ENCODE data around the gene PIERCE2. TPM values are rescaled to one million over a fixed set of nuclear protein-coding genes. Genes with fewer than 3 reads are reported as not detected.

Gene PIERCE2
- total and polyA plus RNA-seq, 8 donors, result 2.8 to 9.7 (median 4.6) TPM

DNA sequence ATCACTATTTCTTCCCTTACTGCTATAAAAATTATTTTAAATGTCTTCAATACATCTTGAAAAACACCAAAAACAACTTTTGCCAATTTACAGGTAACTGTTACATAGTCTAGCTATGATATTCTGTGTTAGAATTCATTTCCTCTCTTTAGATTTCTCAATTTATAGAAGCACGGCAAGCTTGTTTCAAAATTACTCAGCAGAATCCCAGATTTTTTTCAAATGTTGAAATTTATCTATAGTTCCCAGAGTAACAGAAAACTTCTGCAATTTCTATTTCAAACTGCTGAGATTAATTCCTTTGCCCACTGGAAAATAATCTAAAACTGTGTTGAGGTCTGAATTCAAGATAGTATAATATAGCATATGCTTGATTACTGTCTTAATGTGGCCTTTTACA lies 41.3 kb upstream of the PIERCE2 start:
- intact Hi-C loops (cut with DNase I), result no loop called here
- no peak overlapping the region for H3K27ac ChIP-seq
- DNase-seq (no peak), ATAC-seq (no peak), FAIRE-seq (no peak)
- TF ChIP-seq CTCF (IDR thresholded peaks at IDR 0.05), result no peak
- no peaks in the 10 kb centered on the region for H3K4me1 ChIP-seq
- H3K9me3 ChIP-seq, result no peaks in the 10 kb centered on the region
- peaks cover 5 to 48% (median 6%) of the 10 kb centered on the region in 3 donors for H3K36me3 ChIP-seq
- H3K4me3 ChIP-seq, result no peak overlapping the region
- no peaks in the 10 kb centered on the region for H3K27me3 ChIP-seq
- 86 to 93% methylated on average over 1 of the region's 1 CpG for WGBS, 2 donors

- Histone ChIP-seq H3K27me3 (no peaks in the 10 kb centered on the region), H3K36me3 (peaks cover 6 to 66% (median 10%) of the 10 kb centered on the region in 3 donors), H3K27ac (no peak overlapping the region), H3K4me1 (no peaks in the 10 kb centered on the region), H3K4me3 (no peak overlapping the region), H3K9me3 (no peaks in the 10 kb centered on the region)
- intact Hi-C loops (cut with DNase I), result no loop called here
- ATAC-seq (no peak), DNase-seq (no peak), FAIRE-seq (no peak)
- WGBS, 2 donors, result 62 to 68% methylated on average over 3 of the region's 3 CpGs
- TF ChIP-seq CTCF (IDR thresholded peaks at IDR 0.05), result no peak
Measured at GRCh38 chr15:55372701-55373440, 35.4 kb upstream of the PIERCE2 start.

GRCh38 chr15:55379095-55379494 lies 29.2 kb upstream of the PIERCE2 start:
- DNase-seq (no peak), ATAC-seq (no peak), FAIRE-seq (no peak)
- Histone ChIP-seq H3K4me3 (no peak overlapping the region), H3K9me3 (no peaks in the 10 kb centered on the region), H3K27ac (no peak overlapping the region), H3K4me1 (no peaks in the 10 kb centered on the region), H3K27me3 (no peaks in the 10 kb centered on the region), H3K36me3 (peaks cover 3 to 58% (median 7%) of the 10 kb centered on the region in 3 donors)
- 89 to 94% methylated on average over 5 of the region's 5 CpGs for WGBS, 2 donors
- intact Hi-C loops (cut with DNase I), result no loop called here
- no peak for TF ChIP-seq CTCF (IDR thresholded peaks at IDR 0.05)

GRCh38 chr15:55381595-55381994 lies 26.7 kb upstream of the PIERCE2 start:
- H3K4me1 ChIP-seq, result no peaks in the 10 kb centered on the region
- intact Hi-C loops (cut with DNase I), result no loop called here
- no peaks in the 10 kb centered on the region for H3K27me3 ChIP-seq
- H3K4me3 ChIP-seq, result no peak overlapping the region
- DNase-seq (no peak), ATAC-seq (no peak), FAIRE-seq (no peak)
- no peak overlapping the region for H3K27ac ChIP-seq
- H3K36me3 ChIP-seq, result peaks cover 0 to 43% (median 13%) of the 10 kb centered on the region in 3 donors
- TF ChIP-seq CTCF (IDR thresholded peaks at IDR 0.05), result no peak
- H3K9me3 ChIP-seq, result no peaks in the 10 kb centered on the region

- H3K4me3 ChIP-seq, result no peak overlapping the region
- intact Hi-C loops (cut with DNase I), result no loop called here
- WGBS, 2 donors, result 100% methylated on average over 2 of the region's 2 CpGs
- FAIRE-seq (no peak), DNase-seq (no peak), ATAC-seq (no peak)
- no peak for TF ChIP-seq CTCF (IDR thresholded peaks at IDR 0.05)
- H3K27ac ChIP-seq, result no peak overlapping the region
- peaks cover 0 to 34% (median 16%) of the 10 kb centered on the region in 3 donors for H3K36me3 ChIP-seq
- H3K27me3 ChIP-seq, result no peaks in the 10 kb centered on the region
- no peaks in the 10 kb centered on the region for H3K9me3 ChIP-seq
- H3K4me1 ChIP-seq, result no peaks in the 10 kb centered on the region
Measured at GRCh38 chr15:55383687-55384086, 24.6 kb upstream of the PIERCE2 start.
